Measurements from ENCODE around the gene RIT1. TPM values are rescaled to one million over a fixed set of nuclear protein-coding genes. Genes with fewer than 3 reads are reported as not detected.

The RIT1 gene
- total and polyA plus RNA-seq, 12 donors: 10.3 to 54.0 (median 28.7) TPM

DNA sequence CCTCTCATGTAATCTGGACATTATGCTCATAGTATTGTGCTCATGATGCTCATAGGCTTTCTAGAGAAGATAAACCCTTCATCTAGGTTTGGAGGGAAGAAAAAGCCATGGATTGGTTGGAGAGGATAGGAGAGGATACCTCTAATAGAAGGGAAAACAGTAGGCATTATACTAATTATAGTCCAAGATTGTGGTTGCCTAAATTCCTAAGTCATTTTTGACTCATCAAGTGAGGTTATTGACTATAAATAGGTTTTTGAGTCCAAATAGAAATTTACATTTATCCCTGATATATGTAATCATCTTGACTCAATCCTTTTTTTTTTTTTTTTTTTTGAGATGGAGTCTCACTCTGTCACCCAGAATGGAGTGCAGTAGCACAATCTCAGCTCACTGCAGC lies 46.8 kb downstream of the RIT1 start:
- intact Hi-C loops (cut with DNase I): no loop called here
- Histone ChIP-seq H3K27me3 (no peaks in the 10 kb centered on the region), H3K4me3 (no peak overlapping the region), H3K36me3 (replicated peaks in 1 of 2) (no peaks in the 10 kb centered on the region), H3K4me1 (replicated peaks in 1 of 2) (no peaks in the 10 kb centered on the region), H3K27ac (no peak overlapping the region), H3K9me3 (replicated peaks in 1 of 3) (no peaks in the 10 kb centered on the region)
- TF ChIP-seq POLR2A (IDR thresholded peaks at IDR 0.05): no peak
- TF ChIP-seq, protein P1, sequence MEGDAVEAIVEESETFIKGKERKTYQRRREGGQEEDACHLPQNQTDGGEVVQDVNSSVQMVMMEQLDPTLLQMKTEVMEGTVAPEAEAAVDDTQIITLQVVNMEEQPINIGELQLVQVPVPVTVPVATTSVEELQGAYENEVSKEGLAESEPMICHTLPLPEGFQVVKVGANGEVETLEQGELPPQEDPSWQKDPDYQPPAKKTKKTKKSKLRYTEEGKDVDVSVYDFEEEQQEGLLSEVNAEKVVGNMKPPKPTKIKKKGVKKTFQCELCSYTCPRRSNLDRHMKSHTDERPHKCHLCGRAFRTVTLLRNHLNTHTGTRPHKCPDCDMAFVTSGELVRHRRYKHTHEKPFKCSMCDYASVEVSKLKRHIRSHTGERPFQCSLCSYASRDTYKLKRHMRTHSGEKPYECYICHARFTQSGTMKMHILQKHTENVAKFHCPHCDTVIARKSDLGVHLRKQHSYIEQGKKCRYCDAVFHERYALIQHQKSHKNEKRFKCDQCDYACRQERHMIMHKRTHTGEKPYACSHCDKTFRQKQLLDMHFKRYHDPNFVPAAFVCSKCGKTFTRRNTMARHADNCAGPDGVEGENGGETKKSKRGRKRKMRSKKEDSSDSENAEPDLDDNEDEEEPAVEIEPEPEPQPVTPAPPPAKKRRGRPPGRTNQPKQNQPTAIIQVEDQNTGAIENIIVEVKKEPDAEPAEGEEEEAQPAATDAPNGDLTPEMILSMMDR (IDR thresholded peaks at IDR 0.05): no peak
- no peak for DNase-seq

DNA sequence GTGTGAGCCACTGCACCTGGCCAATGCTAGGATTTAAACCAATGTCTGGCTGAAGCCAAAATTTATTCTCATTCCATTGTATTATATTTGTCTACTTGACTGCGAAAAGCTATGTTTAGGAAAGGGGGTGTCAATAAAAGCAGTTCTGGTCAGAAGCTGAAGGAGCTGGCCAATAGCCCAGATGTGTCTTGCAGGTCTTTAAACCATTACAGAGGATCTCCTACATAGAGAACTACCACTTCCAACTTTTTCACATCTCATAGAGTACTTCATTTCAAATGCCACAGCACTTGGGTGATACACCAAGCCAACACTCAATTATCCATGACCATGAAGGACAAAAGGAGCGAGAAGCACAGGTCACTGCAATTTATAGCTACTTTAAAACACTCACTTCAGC lies 49.3 kb downstream of the RIT1 start:
- Histone ChIP-seq H3K9me3 (replicated peaks in 1 of 3) (no peaks in the 10 kb centered on the region), H3K4me3 (no peak overlapping the region), H3K4me1 (replicated peaks in 1 of 2) (no peaks in the 10 kb centered on the region), H3K27me3 (no peaks in the 10 kb centered on the region), H3K36me3 (replicated peaks in 1 of 2) (no peaks in the 10 kb centered on the region), H3K27ac (no peak overlapping the region)
- intact Hi-C loops (cut with DNase I): no loop called here
- TF ChIP-seq POLR2A (IDR thresholded peaks at IDR 0.05): no peak
- TF ChIP-seq, protein P1 (IDR thresholded peaks at IDR 0.05): no peak
- no peak for DNase-seq
- WGBS, 4 donors: 78 to 93% (median 87%) methylated on average over 2 of the region's 2 CpGs

DNA sequence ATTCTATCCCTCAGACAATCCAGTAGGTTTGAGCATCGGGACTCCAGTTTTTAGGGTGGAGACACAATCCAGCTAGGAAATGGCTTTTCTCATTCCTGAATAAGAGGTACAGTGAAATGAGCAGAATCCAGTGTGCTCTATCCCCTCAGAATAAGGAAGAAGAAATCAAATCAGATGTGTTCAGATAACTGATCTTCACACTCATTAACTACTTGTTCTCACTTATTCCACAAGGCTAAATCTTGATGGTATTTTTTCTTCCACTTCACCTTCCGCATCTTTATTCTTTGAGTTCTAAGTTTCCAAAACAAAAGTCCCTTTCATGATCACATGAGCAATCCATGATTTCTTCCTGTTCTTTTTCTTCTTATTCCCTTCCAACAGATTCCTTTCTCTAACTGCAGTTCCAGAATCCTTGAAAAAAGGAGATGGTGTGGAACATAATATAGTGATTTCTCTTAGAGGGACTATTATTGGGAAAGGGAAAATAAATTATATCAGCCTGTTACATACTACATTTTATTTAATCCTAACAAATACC lies 50.1 kb downstream of the RIT1 start:
- peak overlapping the region in 1 of 4 donors; percentile 53 for H3K4me3 ChIP-seq
- no peaks in the 10 kb centered on the region for H3K36me3 ChIP-seq (replicated peaks in 1 of 2)
- H3K27ac ChIP-seq: peak overlapping the region in 3 of 5 donors; percentile 42 to 92 (median 90)
- H3K4me1 ChIP-seq (replicated peaks in 1 of 2): peaks cover 6% of the 10 kb centered on the region in 2 donors
- 69 to 84% (median 77%) methylated on average over 2 of the region's 2 CpGs for WGBS, 4 donors
- intact Hi-C loops (cut with DNase I): no loop called here
- H3K9me3 ChIP-seq (replicated peaks in 1 of 3): no peaks in the 10 kb centered on the region
- H3K27me3 ChIP-seq: no peaks in the 10 kb centered on the region
- DNase-seq: no peak
- TF ChIP-seq POLR2A (IDR thresholded peaks at IDR 0.05): no peak
- TF ChIP-seq, protein P1 (IDR thresholded peaks at IDR 0.05): no peak

DNA sequence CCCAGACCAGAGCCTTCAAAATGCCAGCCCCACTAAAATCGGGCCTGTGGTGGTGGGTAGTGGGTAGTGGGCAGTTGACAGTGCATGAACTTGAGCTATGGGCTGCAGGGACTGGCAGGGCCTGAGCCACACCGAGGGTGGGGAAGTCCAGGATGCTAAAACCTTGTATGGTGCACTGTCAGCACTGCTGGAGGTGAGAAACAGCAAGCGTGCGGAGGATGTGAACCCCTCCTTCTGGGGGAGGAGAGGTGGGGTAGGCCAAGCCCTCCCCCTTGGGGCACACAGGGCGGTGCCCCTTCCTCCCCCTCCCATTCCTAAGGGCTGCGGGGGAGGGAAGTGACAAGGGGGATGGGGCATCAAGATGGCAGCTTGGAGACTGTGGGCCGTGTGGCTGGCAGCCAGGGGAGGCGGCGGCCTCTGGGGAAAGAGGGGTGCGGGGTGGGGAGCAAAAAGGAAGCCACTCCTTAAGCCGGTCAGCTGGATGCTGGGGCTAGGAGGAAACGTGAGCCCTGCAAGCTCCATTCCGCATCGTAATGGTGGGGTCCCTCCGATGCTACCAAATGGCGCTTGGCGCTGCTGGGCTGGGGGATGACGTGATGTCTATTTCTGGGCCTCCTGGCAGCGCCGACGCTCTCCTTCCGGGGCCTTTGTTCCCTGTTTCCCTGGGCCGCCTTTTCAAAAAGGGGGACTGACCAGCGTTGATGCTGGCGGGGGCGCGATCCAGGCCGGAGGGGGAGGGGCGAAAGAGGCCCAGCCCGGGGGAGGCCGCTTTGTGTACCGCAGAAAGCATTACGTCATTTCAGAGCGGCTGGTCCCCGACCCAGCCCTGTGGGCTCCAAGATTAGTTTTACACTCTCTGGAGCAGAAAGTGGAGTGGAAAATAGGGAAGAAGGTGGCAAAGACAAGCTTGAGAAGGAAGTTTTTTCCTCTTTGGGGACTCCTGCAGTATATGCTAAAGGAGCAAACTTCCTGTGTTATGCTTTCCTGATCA lies 51.0 kb downstream of the RIT1 start:
- Histone ChIP-seq H3K27me3 (no peaks in the 10 kb centered on the region), H3K36me3 (replicated peaks in 1 of 2) (no peaks in the 10 kb centered on the region), H3K4me1 (replicated peaks in 1 of 2) (peaks cover 7 to 10% of the 10 kb centered on the region in 2 donors), H3K27ac (peak overlapping the region; percentile 42 to 92 (median 54)), H3K9me3 (replicated peaks in 1 of 3) (no peaks in the 10 kb centered on the region), H3K4me3 (peak overlapping the region in 1 of 4 donors; percentile 53)
- WGBS, 4 donors: 7 to 13% (median 8%) methylated on average over 12 to 35 of the region's 35 CpGs
- TF ChIP-seq POLR2A (IDR thresholded peaks at IDR 0.05): no peak
- TF ChIP-seq, protein P1 (IDR thresholded peaks at IDR 0.05): no peak
- peak; percentile 60 to 90 (median 69) for DNase-seq
- intact Hi-C loops (cut with DNase I): no loop called here

Measured in adrenal gland (tissue), 12 donors.